Loucy (cell line): ENCODE results near the gene IGF2R.

ENCODE experiments used
- CTCF ChIP-seq: fragments of 200-600 bp; sonication (generic); conservative IDR thresholded peaks from 2 replicates; pipeline ENCODE4 v1.5.1; 2014; ENCODE audit warnings: mild to moderate bottlenecking, antibody characterized with exemption, low read length
- EZH2phosphoT487 ChIP-seq: fragments of 200-600 bp; IDR thresholded peaks from 2 replicates; pipeline ENCODE4 v1.6.1; 2018; ENCODE audit warnings: antibody characterized with exemption, mild to moderate bottlenecking, moderate library complexity, borderline replicate concordance

DNA sequence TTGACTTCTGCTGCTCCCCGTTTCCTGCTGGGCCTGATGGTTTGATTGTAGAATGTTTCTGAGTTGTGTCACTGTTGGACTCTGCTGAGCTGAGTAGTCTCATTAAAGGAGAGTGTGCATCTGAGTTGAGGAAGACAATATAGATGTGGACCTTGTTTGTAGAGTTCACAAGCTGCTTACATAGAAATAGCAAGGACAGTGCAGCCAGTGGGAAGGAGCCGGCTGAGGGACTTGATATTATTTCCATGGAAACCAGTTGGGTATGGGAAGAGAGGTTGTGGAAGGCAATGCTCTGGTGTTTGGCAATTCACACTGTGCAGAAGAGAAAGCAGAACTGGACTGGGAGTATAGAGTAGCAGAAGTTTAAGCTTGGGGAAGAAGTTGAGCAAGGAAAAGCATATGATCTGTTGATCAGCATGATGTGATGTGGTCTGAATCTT, 14.8 kb downstream of the IGF2R start:
- TF ChIP-seq CTCF = no peak
- no peak for TF ChIP-seq EZH2phosphoT487
